Fibroblast of gingiva (primary cell): ENCODE results near the gene SLC15A1.
A peak's percentile ranks its signal among the peaks of the same experiment; 100 is the strongest.
"Not testable (repeated sequence)": the region's sequence is repeated elsewhere in the genome, so short reads cannot be mapped to it uniquely, and the experiment has no call there.

Experiments used
- DNase-seq: peaks from one replicate; pipeline ENCODE4 v3.0.0-alpha.2; 2011; ENCODE audit warnings: low read depth

Gene SLC15A1

GRCh38 chr13:98781470-98781869, 29.0 kb upstream of the SLC15A1 start:
- no peak for DNase-seq

- no peak for DNase-seq
Measured at GRCh38 chr13:98781045-98781444, 28.6 kb upstream of the SLC15A1 start.

- DNase-seq = no peak
Measured at GRCh38 chr13:98780451-98780850, 28.0 kb upstream of the SLC15A1 start.

- no peak for DNase-seq
Measured at GRCh38 chr13:98779695-98780094, 27.2 kb upstream of the SLC15A1 start.

GRCh38 chr13:98778749-98779148, 26.3 kb upstream of the SLC15A1 start:
- no peak for DNase-seq

GRCh38 chr13:98776644-98777043, 24.2 kb upstream of the SLC15A1 start:
- DNase-seq = no peak

GRCh38 chr13:98775844-98776598, 23.5 kb upstream of the SLC15A1 start:
- DNase-seq = no peak

- no peak for DNase-seq
Measured at GRCh38 chr13:98775386-98775785, 22.9 kb upstream of the SLC15A1 start.

- no peak for DNase-seq
Measured at GRCh38 chr13:98774776-98775175, 22.3 kb upstream of the SLC15A1 start.

- DNase-seq = no peak
Measured at GRCh38 chr13:98773921-98774320, 21.4 kb upstream of the SLC15A1 start.

- no peak for DNase-seq
Measured at GRCh38 chr13:98772794-98773452, 20.5 kb upstream of the SLC15A1 start.

- no peak for DNase-seq
Measured at GRCh38 chr13:98771838-98772611, 19.6 kb upstream of the SLC15A1 start.

GRCh38 chr13:98769736-98770135, 17.3 kb upstream of the SLC15A1 start:
- no peak for DNase-seq

GRCh38 chr13:98768522-98768921, 16.1 kb upstream of the SLC15A1 start:
- DNase-seq = no peak

GRCh38 chr13:98766697-98767096, 14.2 kb upstream of the SLC15A1 start:
- DNase-seq = no peak

- no peak for DNase-seq
Measured at GRCh38 chr13:98765996-98766519, 13.6 kb upstream of the SLC15A1 start.

- DNase-seq = no peak
Measured at GRCh38 chr13:98761986-98762616, 9.6 kb upstream of the SLC15A1 start.

GRCh38 chr13:98761126-98761985, 8.9 kb upstream of the SLC15A1 start:
- DNase-seq = peak; percentile 76

GRCh38 chr13:98755729-98756128, 3.3 kb upstream of the SLC15A1 start:
- no peak for DNase-seq

- DNase-seq = no peak
Measured at GRCh38 chr13:98755116-98755515, 2.6 kb upstream of the SLC15A1 start.

GRCh38 chr13:98754468-98754867, 2.0 kb upstream of the SLC15A1 start:
- DNase-seq = not testable (repeated sequence)
